ENCODE data around the gene C1orf105. TPM values are rescaled to one million over a fixed set of nuclear protein-coding genes. Genes with fewer than 3 reads are reported as not detected.

The C1orf105 gene
- total RNA-seq, 1 experiment from 2014 or later = not detected

DNA sequence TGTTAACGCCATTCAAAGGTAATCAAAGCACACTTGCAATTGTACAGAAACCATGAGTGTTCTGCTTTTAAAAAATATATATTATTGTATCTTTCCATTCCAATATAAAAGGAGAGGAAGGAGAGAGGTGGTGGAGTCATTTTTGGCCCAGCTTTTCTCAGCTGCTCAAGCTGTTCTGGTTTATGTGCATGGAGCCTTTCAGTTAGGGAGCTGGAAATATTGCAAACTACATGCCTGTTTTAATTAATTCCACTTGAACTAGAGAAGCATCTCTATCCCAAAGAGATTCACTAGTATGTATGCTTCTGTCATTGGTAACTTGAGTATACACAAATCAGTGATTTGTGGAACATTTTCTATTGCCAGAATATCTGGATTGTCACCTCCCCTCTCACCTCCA is 28.5 kb upstream of the C1orf105 start:
- no peaks in the 10 kb centered on the region; the same call in 1 of the 2 replicates for H3K9me3 ChIP-seq
- no peak for DNase-seq
- no peaks in the 10 kb centered on the region for H3K36me3 ChIP-seq
- H3K27me3 ChIP-seq = no peaks in the 10 kb centered on the region
- no peak overlapping the region for H3K4me3 ChIP-seq

DNA sequence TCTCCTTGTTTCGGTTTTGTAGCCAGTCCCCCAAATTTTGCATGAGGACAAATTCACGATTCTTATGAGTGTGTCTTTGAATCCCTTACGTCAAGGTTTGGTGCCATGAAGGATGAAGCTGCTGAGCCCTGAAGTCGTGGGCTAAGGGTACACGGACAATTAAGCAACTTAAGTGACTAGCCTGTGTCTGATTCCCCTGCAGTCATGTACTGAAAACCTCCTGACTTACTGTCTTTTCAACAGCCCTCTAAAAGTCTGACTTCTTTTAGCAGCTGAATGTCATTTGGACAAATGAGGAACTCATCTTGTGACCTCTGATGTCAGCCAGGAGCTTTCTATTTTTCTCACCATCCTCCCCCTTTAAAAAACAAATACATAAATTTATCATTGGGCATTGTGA is 27.1 kb upstream of the C1orf105 start:
- no peak overlapping the region for H3K4me3 ChIP-seq
- DNase-seq = no peak
- H3K27me3 ChIP-seq = no peaks in the 10 kb centered on the region
- H3K9me3 ChIP-seq = no peaks in the 10 kb centered on the region; the same call in 1 of the 2 replicates
- H3K36me3 ChIP-seq = no peaks in the 10 kb centered on the region

GRCh38 chr1:172394141-172394751 is 26.2 kb upstream of the C1orf105 start:
- no peaks in the 10 kb centered on the region for H3K36me3 ChIP-seq
- H3K4me3 ChIP-seq = no peak overlapping the region
- no peaks in the 10 kb centered on the region; the same call in 1 of the 2 replicates for H3K9me3 ChIP-seq
- no peak for DNase-seq
- no peaks in the 10 kb centered on the region for H3K27me3 ChIP-seq

DNA sequence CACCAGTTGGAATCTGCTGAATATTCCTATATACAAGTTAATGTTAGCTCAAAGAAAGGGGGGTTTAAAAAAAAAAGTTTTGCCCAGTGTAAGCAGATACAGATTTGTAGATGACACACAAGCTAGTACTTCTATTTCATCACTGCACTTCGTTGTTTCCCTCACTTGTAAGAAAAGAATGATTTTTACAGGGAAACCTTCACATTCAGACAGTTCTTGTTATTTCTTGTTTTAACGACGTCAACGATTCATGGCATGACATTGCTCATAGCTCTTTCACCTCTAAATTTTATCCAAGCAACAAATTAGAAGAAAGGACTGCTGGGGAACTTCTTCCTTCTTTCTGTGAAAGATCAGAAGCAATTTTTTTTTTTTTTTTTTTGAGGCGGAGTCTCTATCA is 25.7 kb upstream of the C1orf105 start:
- no peaks in the 10 kb centered on the region; the same call in 1 of the 2 replicates for H3K9me3 ChIP-seq
- H3K36me3 ChIP-seq = no peaks in the 10 kb centered on the region
- H3K27me3 ChIP-seq = no peaks in the 10 kb centered on the region
- DNase-seq = no peak
- H3K4me3 ChIP-seq = no peak overlapping the region

DNA sequence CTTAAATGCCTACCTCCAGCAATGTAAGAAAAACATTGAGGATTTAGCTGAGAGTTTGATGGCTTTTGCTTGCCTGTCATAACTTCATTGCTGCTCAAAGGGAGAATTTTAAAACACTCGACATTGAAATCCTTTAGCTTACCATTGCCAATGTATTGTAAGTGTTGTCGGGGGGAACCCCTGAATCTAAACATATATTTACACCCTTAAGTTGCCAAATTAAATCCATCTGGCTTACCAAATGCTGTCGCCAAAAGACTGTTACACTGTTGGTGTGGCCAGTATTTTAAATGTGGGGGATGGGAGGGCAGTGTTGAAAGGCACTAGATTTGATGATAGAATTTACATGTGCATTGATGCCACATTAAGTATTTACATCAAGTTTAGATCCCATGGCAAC is 24.9 kb upstream of the C1orf105 start:
- Histone ChIP-seq H3K27me3 (no peaks in the 10 kb centered on the region), H3K9me3 (no peaks in the 10 kb centered on the region; the same call in 1 of the 2 replicates), H3K4me3 (no peak overlapping the region), H3K36me3 (no peaks in the 10 kb centered on the region)
- DNase-seq = no peak

DNA sequence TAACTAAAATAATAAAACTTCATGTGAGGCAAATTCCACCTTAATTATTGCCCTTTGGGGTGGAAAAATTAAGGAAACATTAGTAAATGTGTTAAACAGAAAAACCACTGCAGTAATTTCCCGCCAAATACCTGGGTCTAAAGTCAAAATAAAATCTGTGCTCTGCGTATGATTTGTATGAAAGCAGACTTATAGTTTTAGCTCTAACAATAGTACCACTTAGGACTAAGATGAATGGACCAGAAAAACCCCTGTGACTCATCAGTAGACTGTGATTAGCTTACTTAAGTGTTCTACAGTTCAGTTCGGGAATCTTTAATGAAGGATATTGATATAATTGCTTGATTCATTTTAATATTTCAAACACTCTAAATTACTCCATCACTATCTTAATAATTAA is 23.3 kb upstream of the C1orf105 start:
- Histone ChIP-seq H3K4me3 (no peak overlapping the region), H3K36me3 (no peaks in the 10 kb centered on the region), H3K27me3 (no peaks in the 10 kb centered on the region), H3K9me3 (no peaks in the 10 kb centered on the region; the same call in 1 of the 2 replicates)
- no peak for DNase-seq

DNA sequence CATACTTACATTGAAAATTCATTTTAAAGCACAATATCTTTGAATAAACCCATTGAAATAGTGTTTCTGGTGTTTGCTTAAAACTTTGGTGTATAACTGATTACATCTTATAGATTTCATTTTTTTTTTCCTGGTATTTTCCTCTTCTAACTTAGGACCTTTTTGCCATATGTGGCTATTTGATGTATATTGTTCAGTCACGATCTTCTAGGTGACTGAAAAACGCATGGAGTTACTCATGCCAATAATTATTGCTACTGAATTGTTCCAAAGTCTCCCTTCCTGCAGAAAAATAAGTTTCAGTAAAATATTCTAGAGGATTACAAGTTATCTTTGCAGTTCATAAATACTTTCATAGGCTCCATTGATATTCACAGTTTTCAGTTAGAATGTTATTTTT is 22.9 kb upstream of the C1orf105 start:
- no peaks in the 10 kb centered on the region for H3K36me3 ChIP-seq
- no peak overlapping the region for H3K4me3 ChIP-seq
- H3K9me3 ChIP-seq = no peaks in the 10 kb centered on the region; the same call in 1 of the 2 replicates
- no peak for DNase-seq
- H3K27me3 ChIP-seq = no peaks in the 10 kb centered on the region

GRCh38 chr1:172398193-172398592 is 22.3 kb upstream of the C1orf105 start:
- H3K4me3 ChIP-seq = no peak overlapping the region
- no peaks in the 10 kb centered on the region; the same call in 1 of the 2 replicates for H3K9me3 ChIP-seq
- no peaks in the 10 kb centered on the region for H3K36me3 ChIP-seq
- peak; percentile 12 for DNase-seq
- H3K27me3 ChIP-seq = no peaks in the 10 kb centered on the region

DNA sequence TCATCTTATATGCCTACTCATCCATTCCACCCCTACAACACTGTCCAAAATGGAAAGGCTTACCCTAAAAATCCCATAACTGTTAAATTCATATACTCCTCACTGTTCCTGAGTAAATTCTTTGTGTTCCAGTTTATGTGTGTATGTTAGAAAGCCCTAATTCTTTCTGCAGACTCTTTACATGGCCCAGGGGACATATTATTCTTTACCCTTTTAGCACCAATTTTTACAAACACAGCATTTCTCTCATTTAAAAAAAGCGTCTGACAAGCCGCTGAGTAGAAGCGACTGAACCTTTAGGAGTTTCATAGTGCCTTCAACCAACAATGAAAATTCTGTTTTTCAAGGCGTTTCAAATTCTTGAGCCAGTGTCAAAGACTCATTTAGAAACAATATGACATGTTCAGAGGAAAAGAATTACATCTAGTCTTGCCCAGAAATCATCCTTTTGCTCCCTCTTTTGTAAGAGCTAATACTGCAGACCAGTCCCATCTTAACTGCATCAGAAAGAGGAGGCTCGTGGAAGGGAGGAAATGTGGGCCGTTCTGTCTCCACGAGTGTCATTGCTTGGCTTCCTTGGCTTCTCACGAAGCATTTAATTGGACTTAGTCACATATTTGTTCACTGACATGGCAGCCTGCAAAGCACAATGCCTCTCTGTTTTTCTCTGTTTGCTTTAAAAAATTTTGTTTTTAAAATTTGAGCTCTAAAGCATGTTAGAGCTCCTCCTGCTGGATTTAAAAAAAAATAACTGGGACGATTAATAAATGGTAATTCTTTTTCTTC is 21.3 kb upstream of the C1orf105 start:
- Histone ChIP-seq H3K27me3 (no peaks in the 10 kb centered on the region), H3K9me3 (no peaks in the 10 kb centered on the region; the same call in 1 of the 2 replicates), H3K4me3 (no peak overlapping the region), H3K36me3 (no peaks in the 10 kb centered on the region)
- peak; percentile 63 for DNase-seq

DNA sequence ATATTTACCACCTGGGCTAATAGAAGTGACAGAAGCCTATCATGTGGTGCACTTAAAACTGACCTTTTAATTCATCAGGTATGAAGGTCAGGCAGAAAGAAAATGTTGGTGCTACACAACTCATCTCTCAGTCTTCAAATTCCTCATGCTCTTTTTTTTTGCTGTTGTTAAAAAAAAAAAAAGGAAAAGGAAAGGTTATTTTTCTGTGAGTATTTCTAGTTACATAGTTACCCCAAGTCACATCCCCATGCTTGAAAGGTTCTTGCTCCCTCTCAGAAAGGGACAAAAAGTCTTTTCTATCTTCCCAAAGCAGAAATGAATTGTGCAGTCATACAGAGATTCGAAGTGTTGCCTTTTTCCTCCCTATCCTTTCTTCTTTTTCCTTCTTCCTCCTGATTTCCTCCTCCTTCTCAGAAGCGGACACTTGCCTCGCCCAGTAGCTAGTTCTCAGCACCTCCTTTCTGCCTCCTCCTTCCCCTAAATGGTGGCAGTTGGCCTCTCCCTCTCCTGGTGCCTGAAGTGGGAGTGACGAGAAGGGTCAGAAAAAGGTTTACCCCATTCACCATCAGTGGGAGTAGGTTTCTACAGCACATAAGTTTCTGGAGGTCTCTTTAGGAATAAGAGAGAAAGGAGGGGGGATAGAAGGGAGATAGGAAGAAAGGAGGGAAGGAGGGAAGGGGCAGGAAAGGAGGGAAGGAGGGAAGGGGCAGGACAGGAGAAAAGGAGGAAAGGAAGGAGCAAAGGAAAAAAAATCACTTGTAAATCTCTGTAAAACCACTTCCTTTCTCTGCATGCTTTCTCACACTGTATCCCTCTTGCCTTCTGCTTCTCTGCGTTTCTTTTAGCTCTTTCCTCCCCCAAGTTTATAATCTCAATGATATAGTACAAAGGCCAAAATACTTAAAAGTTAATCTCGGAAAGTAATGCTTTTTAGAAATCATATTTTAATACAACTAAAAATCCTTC is 20.4 kb upstream of the C1orf105 start:
- H3K9me3 ChIP-seq = no peaks in the 10 kb centered on the region; the same call in 1 of the 2 replicates
- no peak overlapping the region for H3K4me3 ChIP-seq
- DNase-seq = no peak
- H3K36me3 ChIP-seq = no peaks in the 10 kb centered on the region
- H3K27me3 ChIP-seq = no peaks in the 10 kb centered on the region

DNA sequence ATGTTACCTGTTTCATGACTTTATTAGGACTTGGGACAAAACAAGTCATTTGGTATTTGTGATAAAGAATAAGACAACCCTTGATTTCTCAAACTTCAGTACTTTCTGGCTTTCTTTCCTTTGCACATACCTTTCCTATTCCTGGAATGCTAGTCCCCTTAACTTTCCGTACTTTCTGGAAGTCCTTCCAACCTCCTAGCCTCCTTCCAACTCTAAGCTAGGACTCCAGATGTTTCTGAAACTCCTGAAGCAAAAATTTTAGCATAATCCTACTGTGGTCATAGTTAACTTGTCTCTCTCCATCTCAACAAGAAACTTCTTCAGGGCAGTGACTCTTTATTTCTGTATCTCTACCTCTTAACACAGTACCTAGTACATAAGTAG is 19.8 kb upstream of the C1orf105 start:
- Histone ChIP-seq H3K4me3 (no peak overlapping the region), H3K9me3 (no peaks in the 10 kb centered on the region), H3K36me3 (no peaks in the 10 kb centered on the region), H3K27me3 (no peaks in the 10 kb centered on the region)
- DNase-seq = no peak

GRCh38 chr1:172401477-172401876 is 19.0 kb upstream of the C1orf105 start:
- DNase-seq = no peak
- H3K27me3 ChIP-seq = no peaks in the 10 kb centered on the region
- H3K36me3 ChIP-seq = no peaks in the 10 kb centered on the region
- H3K9me3 ChIP-seq = no peaks in the 10 kb centered on the region
- no peak overlapping the region for H3K4me3 ChIP-seq

- no peak for DNase-seq
- no peak overlapping the region for H3K4me3 ChIP-seq
- no peaks in the 10 kb centered on the region for H3K9me3 ChIP-seq
- H3K36me3 ChIP-seq = no peaks in the 10 kb centered on the region
- no peaks in the 10 kb centered on the region for H3K27me3 ChIP-seq
Observed at GRCh38 chr1:172401892-172402291, 18.6 kb upstream of the C1orf105 start.

DNA sequence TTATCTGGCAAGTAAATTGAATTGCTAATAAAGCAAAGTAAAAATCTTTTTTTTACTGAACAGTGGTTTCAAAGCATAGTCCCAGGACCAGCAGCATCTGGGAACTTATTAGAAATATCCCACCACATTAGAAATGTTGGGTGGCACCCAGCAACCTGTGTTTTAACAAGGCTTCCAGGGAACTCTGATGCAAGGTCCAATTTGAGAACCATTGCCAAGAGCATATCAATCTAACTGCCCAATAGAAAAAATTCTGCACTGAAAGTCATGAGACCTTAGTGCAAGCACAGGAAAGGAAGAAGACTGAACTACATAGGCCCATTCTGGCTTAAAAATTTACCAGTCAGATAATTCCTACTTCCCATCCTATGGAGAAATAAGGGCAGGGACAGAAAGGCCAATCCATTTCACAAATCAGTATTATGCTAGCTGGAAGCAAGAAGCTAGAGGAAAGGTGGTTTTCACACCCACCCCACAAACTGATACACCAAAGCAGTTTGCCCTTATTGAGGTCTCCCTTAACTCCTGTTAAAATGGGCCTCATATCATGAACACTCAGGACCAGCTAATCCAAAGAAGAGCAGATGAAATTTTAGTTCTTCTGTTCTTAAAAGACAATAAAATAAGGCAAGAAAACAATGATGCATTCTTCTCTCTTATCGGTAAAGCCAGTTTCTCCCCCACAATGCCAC is 17.5 kb upstream of the C1orf105 start:
- no peaks in the 10 kb centered on the region for H3K36me3 ChIP-seq
- no peaks in the 10 kb centered on the region for H3K9me3 ChIP-seq
- no peak for DNase-seq
- H3K4me3 ChIP-seq = no peak overlapping the region
- H3K27me3 ChIP-seq = no peaks in the 10 kb centered on the region

DNA sequence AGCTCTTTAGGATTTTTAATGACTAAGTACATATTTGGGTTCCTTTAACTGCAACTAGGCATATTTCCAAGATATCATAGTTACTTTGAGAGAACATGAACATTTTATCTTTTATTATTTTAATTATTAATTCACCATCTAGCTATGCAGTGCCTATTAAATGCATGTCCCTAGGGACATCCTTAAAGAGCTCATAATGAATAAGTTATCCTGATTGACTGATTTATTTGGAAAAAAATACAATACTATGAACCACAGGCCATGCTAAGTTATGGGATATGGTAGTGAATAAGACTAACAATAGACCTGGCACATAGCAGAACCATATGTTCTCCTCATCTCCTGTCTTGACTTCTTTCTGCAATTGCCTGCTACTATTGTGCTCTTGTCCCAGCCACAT is 16.4 kb upstream of the C1orf105 start:
- DNase-seq = no peak
- H3K4me3 ChIP-seq = no peak overlapping the region
- no peaks in the 10 kb centered on the region for H3K36me3 ChIP-seq
- H3K9me3 ChIP-seq = no peaks in the 10 kb centered on the region
- no peaks in the 10 kb centered on the region for H3K27me3 ChIP-seq

- no peaks in the 10 kb centered on the region for H3K27me3 ChIP-seq
- H3K9me3 ChIP-seq = no peaks in the 10 kb centered on the region
- DNase-seq = no peak
- H3K36me3 ChIP-seq = no peaks in the 10 kb centered on the region
- H3K4me3 ChIP-seq = no peak overlapping the region
Observed at GRCh38 chr1:172405912-172406311, 14.6 kb upstream of the C1orf105 start.
